Measurements from ENCODE around the gene EVC.

EVC gene

DNA sequence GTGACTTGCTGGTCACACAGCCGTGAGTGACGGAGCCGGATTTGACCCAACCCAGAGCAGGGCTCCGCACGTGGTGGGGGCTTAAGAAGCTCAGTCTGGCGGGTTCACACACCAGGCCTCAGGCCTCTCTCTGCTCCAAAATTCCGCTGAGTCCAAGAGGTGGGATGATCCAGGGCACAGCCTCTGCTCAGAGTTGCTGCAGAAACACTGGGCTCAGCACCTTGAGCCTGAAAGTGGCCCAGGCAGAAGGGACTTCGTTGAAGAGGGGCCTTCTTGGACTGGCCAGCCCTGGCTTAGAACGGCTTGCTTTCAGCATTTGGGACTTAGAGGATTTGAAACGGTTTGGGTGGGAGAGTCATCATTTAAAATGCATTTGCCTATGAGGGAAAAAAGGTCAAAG is 21.2 kb downstream of the EVC start:
- DNase-seq, result no peak

DNA sequence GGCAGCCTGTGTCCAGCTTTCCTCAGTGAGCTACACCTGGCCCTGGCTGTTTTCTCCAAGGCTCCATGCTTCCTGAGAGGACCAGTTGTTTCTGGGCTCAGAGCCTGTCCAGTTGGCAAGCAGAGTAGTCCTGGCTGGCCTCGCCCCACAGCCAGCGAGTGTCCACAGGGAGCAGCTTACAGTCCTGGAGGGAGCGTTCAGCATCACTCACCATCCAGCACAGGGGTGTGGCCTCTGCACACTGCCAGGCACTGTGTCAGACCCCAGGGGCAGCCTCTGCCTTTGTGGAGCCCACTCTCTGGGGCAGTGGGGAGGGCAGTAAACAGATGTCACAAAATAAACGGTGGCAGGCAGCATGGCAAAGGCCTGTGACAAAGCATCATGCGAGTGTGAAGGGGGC is 23.9 kb downstream of the EVC start:
- DNase-seq, result no peak

DNA sequence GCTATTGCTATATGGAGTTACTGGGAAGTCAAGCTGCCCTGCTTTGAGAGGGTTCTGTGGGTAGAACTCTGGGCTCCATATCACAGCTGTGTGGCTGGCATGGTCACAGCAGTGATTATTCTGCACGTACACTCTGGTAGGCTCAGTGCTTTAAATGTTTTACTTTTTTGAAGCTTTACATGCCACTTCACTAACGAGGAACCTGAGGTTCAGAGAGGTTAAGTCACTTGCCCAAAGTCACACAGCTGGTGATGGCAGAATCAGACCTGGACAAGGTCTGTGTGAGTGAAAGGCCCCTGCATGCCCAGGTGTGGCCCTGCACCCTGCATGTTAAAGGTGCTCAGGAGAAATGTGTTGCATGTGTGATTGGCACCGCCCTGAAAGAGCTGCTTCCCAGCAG is 24.5 kb downstream of the EVC start:
- no peak for DNase-seq

DNA sequence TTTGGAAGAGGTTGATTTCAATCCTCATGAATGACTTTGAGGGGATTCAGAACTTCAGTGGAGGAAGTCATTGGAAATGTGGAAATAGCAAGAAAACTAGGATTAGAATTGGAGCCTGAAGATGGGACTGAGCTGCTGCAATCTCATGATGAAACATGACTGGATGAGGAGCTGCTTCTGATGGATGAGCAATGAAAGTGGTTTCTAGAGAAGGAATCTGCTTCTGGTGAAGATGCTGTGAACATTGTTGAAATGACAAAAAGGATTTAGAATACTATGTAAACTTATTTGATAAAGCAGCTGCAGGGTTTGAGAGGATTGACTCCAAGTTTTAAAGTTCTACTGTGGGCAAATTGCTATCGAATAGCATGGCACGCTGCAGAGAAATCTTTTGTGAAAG is 27.1 kb downstream of the EVC start:
- no peak for DNase-seq

DNA sequence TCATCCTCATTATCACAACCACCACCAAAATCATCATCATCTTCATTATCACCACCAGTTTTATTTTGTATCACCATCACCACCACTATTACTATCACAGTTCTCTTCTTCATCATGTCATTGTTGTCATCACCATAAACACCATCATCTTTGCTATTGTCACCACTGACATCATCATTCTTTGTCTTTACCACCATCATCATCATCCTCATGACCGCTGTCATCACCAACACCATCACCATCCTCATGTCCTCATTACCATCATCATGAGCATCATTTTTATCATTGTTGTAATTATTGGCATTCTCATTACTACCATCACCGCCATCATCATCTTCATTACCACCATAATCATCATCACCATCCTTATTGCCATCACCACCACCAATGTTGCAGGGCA is 31.4 kb downstream of the EVC start:
- DNase-seq, result no peak

- DNase-seq, result no peak
These were observed 32.0 kb downstream of the EVC start for GRCh38 chr4:5742968-5743367.

DNA sequence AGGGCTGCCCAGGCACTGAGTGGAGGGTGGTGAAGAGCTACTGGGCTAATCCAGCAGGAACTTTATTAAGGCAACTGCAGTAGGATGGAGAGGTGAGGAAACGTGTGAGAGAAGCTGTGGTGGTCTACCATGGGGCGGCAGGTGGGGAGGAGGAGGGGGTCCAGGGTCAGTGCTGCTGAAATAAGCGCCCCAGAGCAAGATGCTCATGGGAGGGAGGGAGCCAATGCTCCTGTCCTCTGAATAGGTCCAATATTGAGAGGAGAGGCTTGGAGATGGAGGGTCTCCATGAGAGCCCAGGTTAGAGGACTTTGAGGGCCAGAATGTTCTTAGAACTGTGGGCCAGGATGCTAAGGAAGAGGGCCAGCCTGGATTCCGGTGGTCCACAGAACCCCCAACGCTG is 35.2 kb downstream of the EVC start:
- DNase-seq, result no peak

- no peak for DNase-seq
These were observed 36.1 kb downstream of the EVC start for GRCh38 chr4:5746829-5747737.

DNA sequence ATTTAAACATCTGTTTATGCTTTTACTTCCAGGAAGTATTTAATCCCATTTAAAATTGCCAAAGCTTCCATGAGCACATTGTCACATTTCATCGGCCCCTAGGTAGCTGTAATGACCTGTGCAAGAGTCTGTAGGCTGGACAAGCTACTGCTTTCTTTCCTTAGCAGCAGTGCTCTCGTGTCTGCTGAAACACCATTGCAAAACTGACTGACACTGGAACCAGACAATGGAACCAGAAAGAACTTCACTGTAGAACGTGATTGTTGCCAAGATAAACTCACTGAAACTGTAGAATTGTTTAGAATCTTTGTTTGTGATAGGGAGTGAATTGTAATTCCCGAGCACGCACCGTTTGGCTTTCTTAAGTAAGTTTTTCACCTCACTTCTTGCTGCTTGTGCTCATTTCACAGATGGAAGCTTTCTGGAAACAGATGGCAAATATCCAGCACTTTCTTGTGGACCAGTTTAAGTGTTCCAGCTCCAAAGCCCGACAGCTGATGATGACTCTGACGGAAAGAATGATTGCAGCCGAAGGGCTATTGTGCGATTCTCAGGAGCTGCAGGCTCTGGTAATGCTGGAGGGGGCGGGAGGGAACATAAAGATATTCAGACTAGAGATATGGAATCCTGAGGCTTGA is 36.9 kb downstream of the EVC start:
- no peak for DNase-seq

DNA sequence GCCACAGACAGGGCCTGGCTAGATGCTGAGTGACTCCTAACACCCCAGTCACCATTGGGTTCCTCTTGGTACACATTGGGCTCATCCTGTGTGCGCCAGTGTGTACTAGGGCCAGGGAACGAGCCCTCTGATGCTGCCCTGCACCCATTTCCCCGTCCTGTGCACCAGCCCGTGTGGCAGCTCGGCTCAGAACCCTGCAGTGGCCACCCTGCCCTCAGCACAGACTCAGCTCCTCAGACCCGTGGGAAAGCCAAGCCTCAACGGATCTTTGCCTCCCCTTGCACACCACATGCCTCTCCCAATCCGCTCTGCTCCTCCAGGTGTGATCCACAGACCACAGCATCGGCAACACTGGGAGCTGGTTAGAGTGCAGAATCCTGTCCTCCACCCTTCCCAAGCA is 38.6 kb downstream of the EVC start:
- DNase-seq, result no peak

- no peak for DNase-seq
These were observed 39.3 kb downstream of the EVC start for GRCh38 chr4:5750052-5750945.

GRCh38 chr4:5750946-5751665 is 40.1 kb downstream of the EVC start:
- no peak for DNase-seq

DNA sequence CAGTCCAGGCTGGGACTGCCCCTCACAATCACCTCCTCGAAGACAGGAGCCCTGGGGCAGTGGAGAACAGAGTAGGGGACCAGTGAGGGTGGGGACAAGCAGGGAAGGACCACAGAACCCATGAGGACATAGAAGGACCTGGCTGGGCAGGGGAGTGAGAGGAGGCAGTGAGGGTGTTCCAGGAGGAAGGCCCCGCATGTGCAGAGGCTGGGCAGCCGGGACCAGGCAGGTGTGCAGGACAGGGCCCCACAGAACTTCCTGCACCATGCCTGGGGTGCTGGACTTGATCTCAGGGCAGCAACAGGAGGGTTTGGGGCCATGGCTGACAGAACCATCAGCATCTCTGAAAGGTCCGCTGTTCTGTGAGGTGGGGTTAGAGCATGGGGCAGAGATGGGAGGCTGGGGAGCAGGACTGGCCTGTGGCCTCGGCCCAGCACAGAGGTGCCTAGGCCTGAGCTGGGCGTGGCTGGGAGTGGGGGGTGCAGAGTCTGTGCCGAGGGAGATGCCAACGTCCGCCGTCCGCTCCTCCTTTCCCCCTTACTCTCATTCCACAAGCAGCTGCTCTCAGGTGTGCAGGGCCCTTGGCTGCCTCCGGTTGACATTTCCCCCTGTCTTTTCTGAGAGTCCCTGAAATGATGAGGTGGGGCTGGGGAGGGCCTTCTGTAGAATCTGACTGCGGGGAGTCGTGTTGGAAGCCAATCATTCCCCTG is 40.8 kb downstream of the EVC start:
- no peak for DNase-seq

DNA sequence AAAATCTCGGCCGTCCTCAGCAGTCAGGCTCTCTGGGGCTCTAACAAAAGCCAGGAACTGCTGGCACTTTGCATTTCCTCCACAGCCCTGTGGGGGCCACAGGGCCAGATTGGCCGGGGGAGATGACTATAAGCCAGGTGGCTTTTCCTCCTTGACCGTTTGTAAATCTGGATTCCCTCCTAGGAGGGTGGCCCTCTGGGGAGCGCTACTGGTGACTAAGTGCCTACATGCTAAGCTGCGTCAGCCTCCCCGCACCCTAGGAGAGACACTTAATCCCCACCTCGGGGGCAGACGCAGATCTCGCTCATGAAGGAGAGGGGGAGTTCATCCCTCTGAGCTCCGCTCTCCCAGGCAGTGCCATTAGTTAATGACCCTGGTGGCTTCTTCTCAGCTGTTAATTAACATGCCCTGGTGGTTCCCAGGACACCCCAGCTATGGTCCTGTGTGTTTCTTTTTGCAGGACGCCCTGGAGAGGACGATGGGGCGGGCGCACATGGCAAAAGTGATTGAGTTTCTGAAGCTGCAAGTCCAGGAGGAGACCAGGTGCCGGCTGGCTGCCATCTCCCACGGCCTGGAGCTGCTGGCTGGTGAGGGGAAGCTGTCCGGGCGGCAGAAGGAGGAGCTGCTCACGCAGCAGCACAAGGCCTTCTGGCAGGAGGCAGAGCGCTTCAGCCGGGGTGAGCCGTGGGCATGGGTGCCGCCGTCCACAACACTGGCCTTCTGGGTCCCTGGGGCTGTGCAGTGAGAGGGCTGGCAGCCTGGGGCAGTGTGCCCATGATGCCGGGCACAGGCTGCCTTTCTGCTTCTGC is 41.6 kb downstream of the EVC start:
- DNase-seq, result no peak

- no peak for DNase-seq
These were observed 42.4 kb downstream of the EVC start for GRCh38 chr4:5753366-5753765.

DNA sequence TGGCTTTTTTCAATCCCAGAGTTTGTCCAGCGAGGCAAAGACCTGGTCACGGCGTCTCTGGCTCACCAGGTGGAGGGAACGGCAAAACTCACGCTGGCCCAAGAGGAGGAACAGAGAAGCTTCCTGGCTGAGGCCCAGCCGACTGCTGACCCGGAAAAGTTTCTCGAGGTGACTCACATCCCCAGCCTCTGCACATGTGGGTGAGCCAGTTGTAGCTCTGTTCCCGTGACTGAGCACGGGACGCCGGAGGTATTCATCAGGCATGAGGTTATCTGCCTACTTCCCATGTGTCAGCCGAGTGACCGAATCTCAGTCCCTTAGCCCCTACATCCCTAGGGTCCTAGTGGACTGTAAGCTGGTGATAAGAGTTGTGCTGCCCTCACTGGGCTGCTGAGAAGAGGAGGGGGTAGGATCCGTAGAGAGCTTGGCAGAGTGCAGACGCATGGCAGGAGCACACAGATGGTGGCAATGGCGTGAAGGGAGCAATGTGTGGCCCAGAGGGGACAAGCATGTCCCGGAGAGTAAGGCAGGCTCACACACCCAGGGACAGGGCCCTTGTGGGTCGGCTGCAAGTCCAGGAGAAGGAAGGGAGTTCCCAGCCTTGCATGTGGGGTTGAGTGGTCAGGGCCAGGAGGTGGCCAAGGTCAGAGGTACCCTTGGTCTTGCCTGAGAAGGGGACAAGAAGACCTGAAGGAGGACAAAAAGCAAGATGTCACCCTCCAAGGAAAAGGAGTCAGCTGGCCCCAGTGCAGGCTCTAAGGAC is 42.9 kb downstream of the EVC start:
- DNase-seq, result no peak

DNA sequence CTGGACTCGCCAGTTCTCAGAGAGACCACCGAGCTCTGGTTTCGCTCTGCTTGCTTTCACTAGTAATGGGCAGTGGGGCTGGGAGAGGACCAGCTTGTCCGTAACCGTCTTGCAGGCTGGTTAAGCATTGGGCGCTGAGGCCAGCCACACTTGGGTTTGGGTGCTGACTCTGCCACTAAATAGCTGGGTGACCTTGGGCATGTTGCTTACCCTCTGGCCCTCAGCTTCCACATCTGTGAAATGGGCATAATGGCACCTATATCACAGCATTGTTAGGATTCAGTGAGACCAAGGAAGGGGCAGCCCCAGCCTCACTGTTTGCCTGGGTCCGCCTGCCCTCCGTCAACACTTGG is 43.5 kb downstream of the EVC start:
- no peak for DNase-seq

DNA sequence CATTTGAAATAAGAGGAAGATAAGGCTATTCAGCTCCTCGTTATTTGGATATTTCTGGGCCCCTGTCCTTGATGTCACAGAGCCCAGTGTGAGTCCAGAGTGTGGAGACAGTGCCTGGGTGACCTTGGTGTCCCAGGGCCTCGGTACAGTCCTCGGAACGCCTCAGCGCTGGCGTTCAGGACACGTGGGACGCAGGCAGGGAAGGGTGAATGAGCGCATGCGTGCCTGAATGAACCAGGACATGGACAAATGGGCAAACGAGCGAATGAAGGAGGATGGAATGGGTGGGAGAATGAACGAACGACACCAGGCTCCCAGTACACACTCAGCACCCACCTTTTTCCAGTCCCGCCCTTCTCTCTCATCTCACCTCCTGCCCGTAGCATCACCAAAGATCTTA is 44.2 kb downstream of the EVC start:
- no peak for DNase-seq

GRCh38 chr4:5755679-5756078 is 44.7 kb downstream of the EVC start:
- no peak for DNase-seq

DNA sequence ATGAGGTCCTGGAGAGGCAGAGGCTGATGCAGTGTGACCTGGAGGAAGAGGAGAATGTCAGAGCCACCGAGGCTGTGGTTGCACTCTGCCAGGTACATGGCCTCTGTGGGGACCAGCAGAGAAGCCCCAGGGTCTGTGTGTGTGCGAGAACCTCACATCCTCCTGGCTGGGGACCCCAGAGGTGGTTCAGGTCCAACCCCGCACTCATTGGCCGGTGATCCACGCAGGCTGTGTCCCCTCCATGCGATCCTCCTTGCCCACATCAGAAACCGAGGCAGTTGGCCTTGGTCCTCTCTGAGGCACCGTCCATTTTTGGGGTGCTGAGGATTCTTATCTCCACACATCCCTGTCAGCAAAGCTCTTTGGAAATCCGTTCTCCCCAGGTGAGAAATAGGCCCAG is 45.3 kb downstream of the EVC start:
- DNase-seq, result no peak

DNA sequence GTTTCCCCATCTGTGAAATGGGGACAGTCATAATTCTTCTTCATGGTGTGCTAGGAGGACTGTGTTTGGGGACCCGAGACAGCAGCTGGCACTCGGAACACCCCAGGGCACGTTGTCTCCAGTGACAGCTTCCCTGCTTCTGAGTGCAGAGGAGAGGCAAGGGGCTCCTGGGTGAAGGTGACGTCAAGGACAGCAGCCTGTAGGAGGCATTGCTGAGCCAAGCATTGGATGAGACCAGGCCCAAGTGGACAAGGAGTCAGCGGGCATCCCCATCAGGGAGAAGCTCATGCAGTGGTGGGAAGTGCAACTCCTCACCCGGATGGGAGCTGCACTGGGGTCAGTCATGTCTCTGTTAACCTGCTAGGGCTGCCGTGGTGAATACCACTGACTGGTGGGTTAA is 46.1 kb downstream of the EVC start:
- DNase-seq, result no peak

Data from central memory CD4-positive, alpha-beta T cell (primary cell).